Mesenchymal stem cell (in vitro differentiated cells and primary cell): ENCODE data around the gene GATAD2B.

Source experiments
- DNase-seq: peaks from one replicate; pipeline ENCODE4 v3.0.0-alpha.2; 2013
- H2AFZ ChIP-seq: one replicate; pipeline ENCODE4 v1.6.1; 2013; ENCODE audit warnings: low read depth, mild to moderate bottlenecking, control low read depth, inconsistent platforms, low read length, moderate library complexity
- H2AK5ac ChIP-seq: 2 replicates; pipeline ENCODE4 v1.6.1; 2013; ENCODE audit warnings: low read length, moderate library complexity, mild to moderate bottlenecking, inconsistent platforms; ENCODE audit not compliant: severe bottlenecking
- H2BK120ac ChIP-seq: one replicate; pipeline ENCODE4 v1.6.1; 2013; ENCODE audit warnings: low read depth, mild to moderate bottlenecking, inconsistent platforms, low read length, moderate library complexity
- H2BK12ac ChIP-seq, 2 experiments: one replicate each; pipeline ENCODE4 v1.6.1; 2013; ENCODE audit warnings: inconsistent platforms in 2 of 2, low read length in 2 of 2, mild to moderate bottlenecking in 2 of 2, moderate library complexity in 2 of 2, control low read depth in 1 of 2
- H2BK15ac ChIP-seq: one replicate; pipeline ENCODE4 v1.6.1; 2013; ENCODE audit warnings: mild to moderate bottlenecking, low read depth, inconsistent platforms; ENCODE audit not compliant: poor library complexity, severe bottlenecking
- H2BK5ac ChIP-seq: 2 replicates; pipeline ENCODE4 v1.6.1; 2013; ENCODE audit warnings: low read depth, mild to moderate bottlenecking, low read length, control low read depth, inconsistent platforms; ENCODE audit not compliant: poor library complexity, severe bottlenecking
- H3K14ac ChIP-seq, 2 experiments: one replicate each; pipeline ENCODE4 v1.6.1; 2013; ENCODE audit warnings: inconsistent platforms in 2 of 2, low read length in 2 of 2, control low read depth in 1 of 2, mild to moderate bottlenecking in 1 of 2, moderate library complexity in 1 of 2
- H3K18ac ChIP-seq, 2 experiments: one replicate each; pipeline ENCODE4 v1.6.1; 2013; ENCODE audit warnings: inconsistent platforms in 2 of 2, low read length in 2 of 2, control low read depth in 1 of 2, low read depth in 1 of 2, mild to moderate bottlenecking in 1 of 2
- H3K23ac ChIP-seq, 2 experiments: one replicate each; pipeline ENCODE4 v1.6.1; 2013; ENCODE audit warnings: inconsistent platforms in 2 of 2, low read length in 2 of 2, mild to moderate bottlenecking in 2 of 2, moderate library complexity in 2 of 2, control low read depth in 1 of 2
- H3K27ac ChIP-seq: 2 replicates; pipeline ENCODE4 v1.5.1; 2013; ENCODE audit warnings: mild to moderate bottlenecking, moderate library complexity, low read length, control low read depth, inconsistent platforms; ENCODE audit not compliant: poor library complexity, severe bottlenecking
- H3K27me3 ChIP-seq, 2 experiments: 2 replicates each; pipeline versions ENCODE4 v1.6.1 to v1.7.0; 2013; ENCODE audit warnings: low read length in 2 of 2, mild to moderate bottlenecking in 2 of 2, moderate library complexity in 2 of 2, control low read depth in 1 of 2, inconsistent platforms in 1 of 2; ENCODE audit not compliant: control insufficient read depth in 1 of 2, insufficient read depth in 1 of 2
- H3K36me3 ChIP-seq, 2 experiments: 2 replicates each; pipeline versions ENCODE4 v1.6.1 to v1.7.0; 2013; ENCODE audit warnings: low read length in 2 of 2, control low read depth in 1 of 2, inconsistent platforms in 1 of 2, low read depth in 1 of 2, mild to moderate bottlenecking in 1 of 2; ENCODE audit not compliant: insufficient read depth in 2 of 2, control insufficient read depth in 1 of 2
- H3K4ac ChIP-seq, 2 experiments: one replicate each; pipeline ENCODE4 v1.6.1; 2013; ENCODE audit warnings: inconsistent platforms in 2 of 2, low read length in 2 of 2, mild to moderate bottlenecking in 2 of 2, moderate library complexity in 2 of 2, control low read depth in 1 of 2, low read depth in 1 of 2
- H3K4me1 ChIP-seq: 2 replicates; pipeline ENCODE4 v1.6.1; 2013; ENCODE audit warnings: low read depth, low read length, control low read depth; ENCODE audit not compliant: control insufficient read depth, insufficient read depth
- H3K4me2 ChIP-seq: 2 replicates; pipeline ENCODE4 v1.6.1; 2013; ENCODE audit warnings: low read length, mild to moderate bottlenecking, inconsistent platforms; ENCODE audit not compliant: poor library complexity, severe bottlenecking
- H3K4me3 ChIP-seq, 2 experiments: 2 replicates each; pipeline versions ENCODE4 v1.5.1 to v1.7.0; 2013; ENCODE audit warnings: low read length in 2 of 2, mild to moderate bottlenecking in 2 of 2, control low read depth in 1 of 2, low read depth in 1 of 2; ENCODE audit not compliant: insufficient read depth in 1 of 2
- H3K79me1 ChIP-seq: replicated peaks from 2 replicates; pipeline ENCODE4 v1.6.1; 2013; ENCODE audit warnings: mild to moderate bottlenecking, control low read depth, low read length, inconsistent platforms; ENCODE audit not compliant: poor library complexity, severe bottlenecking
- H3K9ac ChIP-seq: 2 replicates; pipeline ENCODE4 v1.7.0; 2013; ENCODE audit warnings: mild to moderate bottlenecking, low read length, moderate library complexity
- H3K9me3 ChIP-seq: 2 replicates; pipeline ENCODE4 v1.7.0; 2013; ENCODE audit warnings: mild to moderate bottlenecking, low read length; ENCODE audit not compliant: control insufficient read depth
- H4K8ac ChIP-seq: one replicate; pipeline ENCODE4 v1.6.1; 2013; ENCODE audit warnings: inconsistent platforms, mild to moderate bottlenecking, low read length, moderate library complexity
- H4K91ac ChIP-seq: one replicate; pipeline ENCODE4 v1.6.1; 2013; ENCODE audit warnings: mild to moderate bottlenecking, low read length, inconsistent platforms
- WGBS: methylation state at CpG from one replicate; pipeline ENCODE4 v1.1.7; 2013; ENCODE audit warnings: mixed read lengths; 5-methylcytosine and 5-hydroxymethylcytosine counted together

The GATAD2B gene

DNA sequence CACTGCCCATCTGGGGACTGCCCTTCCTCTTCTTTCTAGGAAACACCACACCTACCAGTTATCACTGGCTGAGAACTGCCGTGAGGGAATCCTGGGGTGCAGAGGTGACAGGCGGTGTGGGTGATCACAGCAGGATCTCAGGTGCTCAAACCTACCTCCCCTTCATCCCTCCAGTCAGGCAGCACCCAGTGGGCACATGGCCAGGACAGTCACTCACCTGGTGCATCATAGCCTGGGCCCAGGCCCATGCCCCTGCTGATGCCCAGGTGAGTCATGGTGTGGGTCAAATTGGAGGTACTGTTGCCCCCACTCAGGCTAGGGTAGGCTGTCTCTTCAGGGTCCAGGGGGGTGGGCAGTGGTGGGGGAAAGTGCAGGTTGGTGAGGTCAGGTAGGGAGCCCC is 29.0 kb upstream of the GATAD2B start:
- Histone ChIP-seq H2BK12ac (no peak overlapping the region), H3K4me1 (peaks cover 13% of the 10 kb centered on the region), H3K4me2 (no peak overlapping the region), H2BK5ac (no peak overlapping the region), H2AK5ac (no peak overlapping the region), H2BK120ac (no peak overlapping the region), H3K18ac (no peak overlapping the region), H3K23ac (no peak overlapping the region), H3K79me1 (peaks cover 34% of the 10 kb centered on the region), H3K27ac (no peak overlapping the region), H3K36me3 (peaks cover 64 to 72% of the 10 kb centered on the region in 2 experiments), H3K14ac (no peak overlapping the region), H3K27me3 (no peaks in the 10 kb centered on the region), H4K91ac (no peak overlapping the region), H4K8ac (no peak overlapping the region), H3K4ac (no peak overlapping the region), H2AFZ (no peak overlapping the region), H3K9ac (no peak overlapping the region), H3K9me3 (no peaks in the 10 kb centered on the region), H2BK15ac (no peak overlapping the region), H3K4me3 (no peak overlapping the region)
- 100% methylated on average over 2 of the region's 2 CpGs for WGBS
- no peak for DNase-seq

DNA sequence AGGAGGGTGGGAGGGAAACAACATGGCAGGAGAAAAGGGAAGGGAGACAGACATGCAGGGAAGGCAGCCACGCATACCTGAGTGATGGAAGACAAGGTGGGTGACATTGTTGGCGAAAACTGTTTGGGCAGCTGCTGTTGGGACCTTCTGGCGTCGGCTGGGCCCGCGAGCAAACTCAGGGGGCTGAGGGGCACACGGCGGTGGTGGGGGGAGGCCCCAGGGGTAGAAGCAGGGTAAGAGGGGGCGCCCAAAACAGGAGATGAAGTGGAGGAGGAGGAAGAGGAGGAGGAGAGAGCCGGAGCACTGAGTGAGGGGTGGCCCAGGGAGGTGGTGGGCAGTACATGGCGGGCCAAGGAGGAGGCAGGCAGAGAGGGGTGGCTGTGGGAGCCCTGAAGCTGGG is 28.4 kb upstream of the GATAD2B start:
- no peaks in the 10 kb centered on the region for H3K9me3 ChIP-seq
- no peak overlapping the region for H2BK12ac ChIP-seq
- H2BK5ac ChIP-seq, result no peak overlapping the region
- H3K27ac ChIP-seq, result no peak overlapping the region
- H3K9ac ChIP-seq, result no peak overlapping the region
- peaks cover 9% of the 10 kb centered on the region for H3K4me1 ChIP-seq
- no peak overlapping the region for H3K4me3 ChIP-seq
- H2AFZ ChIP-seq, result no peak overlapping the region
- H2BK120ac ChIP-seq, result no peak overlapping the region
- H4K91ac ChIP-seq, result no peak overlapping the region
- H2AK5ac ChIP-seq, result no peak overlapping the region
- no peak overlapping the region for H3K14ac ChIP-seq
- H2BK15ac ChIP-seq, result no peak overlapping the region
- no peak overlapping the region for H3K4ac ChIP-seq
- WGBS, result 98% methylated on average over 11 of the region's 11 CpGs
- peaks cover 34% of the 10 kb centered on the region for H3K79me1 ChIP-seq
- H3K4me2 ChIP-seq, result no peak overlapping the region
- no peak for DNase-seq
- H3K27me3 ChIP-seq, result no peaks in the 10 kb centered on the region
- no peak overlapping the region for H3K18ac ChIP-seq
- H4K8ac ChIP-seq, result no peak overlapping the region
- H3K36me3 ChIP-seq, result peaks cover 64 to 72% of the 10 kb centered on the region in 2 experiments
- H3K23ac ChIP-seq, result no peak overlapping the region

DNA sequence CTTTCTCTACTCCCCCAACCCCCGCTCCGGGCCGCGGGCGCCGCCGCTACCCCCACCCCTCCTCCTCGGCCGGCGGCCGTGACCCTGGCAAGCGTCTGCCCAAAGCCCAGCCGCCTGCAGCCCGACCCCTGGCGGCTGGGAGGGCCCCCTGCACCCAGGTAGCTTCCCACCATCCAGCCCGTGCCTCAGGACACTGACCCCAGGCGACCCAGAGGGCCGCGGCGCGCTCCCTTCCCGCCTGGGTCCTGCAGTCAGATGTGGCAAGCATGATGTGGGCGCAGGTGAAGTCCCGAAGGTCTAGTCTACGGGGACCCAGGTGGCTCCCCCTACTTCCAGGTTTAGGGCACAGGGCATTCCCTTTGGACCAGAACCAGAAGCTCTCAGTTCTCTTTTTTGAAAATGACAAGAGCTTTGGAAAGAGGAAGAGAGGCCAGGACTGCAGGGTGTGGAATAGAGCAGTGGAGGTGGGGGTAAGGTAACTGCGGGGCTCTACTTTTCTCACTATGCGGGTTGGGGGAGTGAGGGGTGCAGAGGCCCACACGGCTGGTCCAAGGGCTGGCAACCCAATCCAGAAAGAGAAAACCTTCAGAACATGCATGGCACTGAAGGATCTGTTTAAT is 24.0 kb upstream of the GATAD2B start, which contains the start of gene DENND4B:
Gene DENND4B (minus strand): TSS at position 97 of the 620 bp plus-strand sequence. CDS start 2,344 bp downstream, outside the sequence.
- peak within 1 kb of the TSS; percentile 37 to 98 for H3K18ac ChIP-seq
- H3K4me3 ChIP-seq, result peak within 1 kb of the TSS; percentile 87 to 94

DNA sequence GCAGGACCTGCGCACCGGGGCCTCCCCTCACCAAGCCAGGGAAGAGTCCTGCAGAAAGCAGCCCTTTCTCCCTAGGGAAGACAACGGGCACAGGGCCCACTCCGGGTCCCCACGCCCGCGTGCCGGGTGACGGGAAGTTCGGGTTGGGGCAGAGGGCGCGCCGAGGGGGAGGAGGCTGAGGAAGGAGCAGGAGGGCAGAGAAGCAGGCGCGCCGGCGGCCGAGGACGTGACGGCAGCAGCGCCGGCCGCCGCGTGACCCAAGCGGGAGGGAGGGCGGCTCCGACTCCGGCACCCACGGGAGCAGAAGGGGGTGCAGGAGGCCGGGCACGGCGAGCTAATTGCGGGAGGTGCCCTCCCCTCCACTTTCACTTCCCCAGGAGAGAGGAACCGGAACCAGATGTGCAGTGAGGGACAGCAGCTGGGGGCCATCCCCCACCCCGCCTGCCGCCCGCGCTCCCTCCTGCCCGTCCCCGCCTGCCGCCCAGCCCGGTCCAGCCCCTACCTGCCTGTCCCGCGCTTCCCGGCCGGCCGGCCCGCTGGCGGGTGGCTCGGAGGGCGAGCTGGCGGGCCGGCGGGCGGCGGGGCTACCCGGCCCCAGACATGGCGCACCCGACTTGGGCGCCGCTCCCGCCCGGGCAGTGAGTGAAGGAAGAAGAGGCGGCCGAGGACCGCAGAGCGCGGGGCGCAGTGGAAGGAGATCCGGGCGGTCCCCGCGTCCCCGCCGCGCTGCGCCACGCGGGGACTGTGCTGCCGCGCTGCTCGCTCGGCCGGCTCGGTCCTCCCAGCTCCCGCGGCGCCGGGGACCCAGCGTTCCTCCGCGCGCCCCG is 23.2 kb upstream of the GATAD2B start:
- Histone ChIP-seq H2BK15ac (peak overlapping the region; percentile 86), H3K4ac (peak overlapping the region; percentile 1 to 92), H3K4me1 (peaks cover 12% of the 10 kb centered on the region), H3K23ac (peak overlapping the region in 1 of 2 experiments; percentile 73), H3K27ac (no peak overlapping the region), H4K8ac (peak overlapping the region; percentile 83), H3K9ac (peak overlapping the region; percentile 96), H2BK12ac (peak overlapping the region in 1 of 2 experiments; percentile 37), H2AK5ac (no peak overlapping the region), H3K18ac (peak overlapping the region; percentile 37 to 98), H3K4me2 (peak overlapping the region; percentile 83), H4K91ac (peak overlapping the region; percentile 84), H3K9me3 (no peaks in the 10 kb centered on the region), H3K14ac (peak overlapping the region in 1 of 2 experiments; percentile 91), H3K36me3 (peaks cover 55 to 63% of the 10 kb centered on the region in 2 experiments), H3K4me3 (peak overlapping the region; percentile 87 to 94), H2BK120ac (peak overlapping the region; percentile 80), H3K79me1 (peaks cover 41% of the 10 kb centered on the region), H3K27me3 (no peaks in the 10 kb centered on the region), H2BK5ac (peak overlapping the region; percentile 54), H2AFZ (peak overlapping the region; percentile 36)
- peak; percentile 81 for DNase-seq
- under 1% methylated on average over 56 of the region's 95 CpGs for WGBS

More for the DNA sequence above, 24.0 kb upstream of the GATAD2B start, which contains the start of gene DENND4B:
- WGBS, result 11% methylated on average over 28 of the region's 28 CpGs
- H2BK12ac ChIP-seq, result peak within 1 kb of the TSS in 1 of 2 experiments; percentile 37
- H3K79me1 ChIP-seq, result peaks cover 41% of the 10 kb centered on the region
- H3K4ac ChIP-seq, result peak within 1 kb of the TSS; percentile 1 to 92
- peak within 1 kb of the TSS; percentile 83 for H4K8ac ChIP-seq
- peak within 1 kb of the TSS; percentile 96 for H3K9ac ChIP-seq
- peak within 1 kb of the TSS; percentile 54 for H2BK5ac ChIP-seq
- H3K27ac ChIP-seq, result no peak within 1 kb of the TSS
- no peaks in the 10 kb centered on the region for H3K9me3 ChIP-seq
- peak within 1 kb of the TSS; percentile 84 for H4K91ac ChIP-seq
- peak within 1 kb of the TSS; percentile 80 for H2BK120ac ChIP-seq
- H2AFZ ChIP-seq, result peak within 1 kb of the TSS; percentile 36
- H3K4me1 ChIP-seq, result peaks cover 12% of the 10 kb centered on the region
- H3K36me3 ChIP-seq, result peaks cover 57 to 63% of the 10 kb centered on the region in 2 experiments
- H2BK15ac ChIP-seq, result peak within 1 kb of the TSS; percentile 86
- peak within 1 kb of the TSS in 1 of 2 experiments; percentile 91 for H3K14ac ChIP-seq
- peak within 1 kb of the TSS in 1 of 2 experiments; percentile 73 for H3K23ac ChIP-seq
- H3K4me2 ChIP-seq, result peak within 1 kb of the TSS; percentile 83
- peak; percentile 83 for DNase-seq
- no peaks in the 10 kb centered on the region for H3K27me3 ChIP-seq
- H2AK5ac ChIP-seq, result no peak within 1 kb of the TSS
